GM19025 (cell line): ENCODE results near the gene ARPP19.
"Not testable (repeated sequence)": the region's sequence is repeated elsewhere in the genome, so short reads cannot be mapped to it uniquely, and the experiment has no call there.

ENCODE experiments used
- ATAC-seq: cut with Tn5 transposase; IDR thresholded peaks from one replicate; pipeline ENCODE4 v1.9.1; 2021; ENCODE audit warnings: mild to moderate bottlenecking, low read depth, moderate library complexity; ENCODE audit not compliant: unreplicated experiment

The ARPP19 gene

GRCh38 chr15:52552303-52552702, 16.5 kb downstream of the ARPP19 start:
- no peak for ATAC-seq

GRCh38 chr15:52551762-52552161, 17.1 kb downstream of the ARPP19 start:
- ATAC-seq = no peak

GRCh38 chr15:52551186-52551585, 17.6 kb downstream of the ARPP19 start:
- not testable (repeated sequence) for ATAC-seq

- ATAC-seq = no peak
These were observed 22.6 kb downstream of the ARPP19 start for GRCh38 chr15:52546031-52546751.

- ATAC-seq = no peak
These were observed 28.3 kb downstream of the ARPP19 start for GRCh38 chr15:52540374-52541012.

GRCh38 chr15:52537459-52537858, 31.4 kb downstream of the ARPP19 start:
- ATAC-seq = no peak

DNA sequence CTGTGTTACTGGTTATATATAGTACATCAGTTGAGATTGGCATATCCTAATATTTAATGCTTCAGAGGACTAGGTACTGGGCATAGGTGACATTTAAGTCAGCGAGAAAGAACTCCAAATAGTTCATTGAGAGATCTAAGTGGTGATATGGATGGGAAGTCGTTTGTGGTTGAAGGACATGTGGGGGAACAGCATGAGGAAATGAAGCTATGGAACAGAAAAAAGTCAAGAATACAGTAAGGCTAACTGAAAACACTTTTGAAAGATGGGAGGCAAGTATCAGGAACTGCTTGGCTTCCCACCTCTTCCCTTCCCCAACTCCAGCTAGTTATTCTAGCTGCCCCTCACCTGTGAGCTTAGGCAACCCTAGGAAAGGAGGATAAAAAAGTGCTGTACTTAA, 36.4 kb downstream of the ARPP19 start:
- no peak for ATAC-seq

- no peak for ATAC-seq
These were observed 38.9 kb downstream of the ARPP19 start for GRCh38 chr15:52529940-52530339.

GRCh38 chr15:52529341-52529924, 39.4 kb downstream of the ARPP19 start:
- no peak for ATAC-seq

DNA sequence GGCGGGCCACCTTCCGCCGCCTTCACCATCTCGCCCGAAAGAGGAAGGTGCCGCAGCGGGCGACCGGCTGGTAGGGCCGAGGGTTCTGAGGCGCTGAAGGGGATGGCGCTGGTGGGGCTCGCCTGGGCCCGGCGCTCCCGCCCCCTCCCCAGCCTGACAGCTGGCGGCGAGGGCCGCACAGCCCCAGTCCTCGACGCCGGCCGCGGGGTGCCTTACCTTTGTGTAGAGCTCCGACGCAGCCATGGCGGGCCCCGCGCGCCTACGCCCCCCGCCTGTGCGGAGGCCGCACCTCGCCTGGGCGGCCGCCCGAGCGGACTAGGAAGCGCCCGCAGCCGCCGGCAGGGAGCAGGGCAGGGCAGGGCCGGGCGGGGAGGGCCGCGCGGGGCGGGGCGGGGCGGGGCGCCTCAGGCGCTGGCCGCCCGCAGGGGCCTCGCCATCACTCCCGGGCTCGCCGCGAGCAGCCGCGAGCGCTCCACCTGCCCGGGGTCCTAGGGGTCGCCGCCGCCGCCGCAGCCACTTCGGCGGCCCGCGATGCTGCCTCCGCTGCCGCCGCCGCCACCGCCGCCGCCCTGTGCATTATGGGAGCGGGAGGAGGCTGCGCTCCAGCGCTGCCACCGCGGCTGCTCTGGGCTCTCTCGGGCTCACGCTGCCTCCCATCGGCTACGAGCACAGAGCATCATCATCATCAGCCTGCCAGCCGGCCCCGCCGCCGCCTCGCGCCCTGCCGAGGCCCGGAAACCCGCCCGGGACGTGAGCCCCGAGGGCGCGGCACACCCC, 40.1 kb downstream of the ARPP19 start, which contains the start of gene MYO5A:
Gene MYO5A, minus strand, starts transcription at position 317 of the 777 bp plus-strand sequence. Its CDS starts 74 bp downstream, at position 243.
- peak; percentile 83 for ATAC-seq

GRCh38 chr15:52527911-52528563, 40.8 kb downstream of the ARPP19 start:
- no peak for ATAC-seq

GRCh38 chr15:52527196-52527910, 41.5 kb downstream of the ARPP19 start:
- no peak for ATAC-seq

GRCh38 chr15:52524223-52525136, 44.4 kb downstream of the ARPP19 start:
- no peak for ATAC-seq

- ATAC-seq = no peak
These were observed 45.2 kb downstream of the ARPP19 start for GRCh38 chr15:52523647-52524046.

GRCh38 chr15:52523192-52523591, 45.6 kb downstream of the ARPP19 start:
- no peak for ATAC-seq

DNA sequence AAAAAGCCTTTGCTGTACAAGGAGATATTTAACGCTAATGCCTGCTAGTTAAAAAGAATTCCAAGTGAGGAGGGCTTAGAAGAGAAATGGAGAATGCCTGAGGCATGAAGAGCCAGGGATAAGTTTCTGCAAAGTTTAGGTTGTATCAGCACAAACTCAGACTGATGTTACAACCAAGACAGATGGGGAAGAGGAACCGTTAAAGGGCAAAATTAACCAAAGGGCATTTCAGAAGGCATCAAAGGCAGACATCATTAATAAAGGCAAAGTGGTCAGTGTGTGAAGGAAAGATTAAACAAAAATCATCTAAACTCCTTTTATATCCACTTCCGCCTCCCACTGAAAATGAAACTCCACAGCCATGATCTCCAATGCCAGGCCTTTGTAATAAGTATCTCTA, 47.1 kb downstream of the ARPP19 start:
- ATAC-seq = no peak

GRCh38 chr15:52520421-52520820, 48.4 kb downstream of the ARPP19 start:
- no peak for ATAC-seq

DNA sequence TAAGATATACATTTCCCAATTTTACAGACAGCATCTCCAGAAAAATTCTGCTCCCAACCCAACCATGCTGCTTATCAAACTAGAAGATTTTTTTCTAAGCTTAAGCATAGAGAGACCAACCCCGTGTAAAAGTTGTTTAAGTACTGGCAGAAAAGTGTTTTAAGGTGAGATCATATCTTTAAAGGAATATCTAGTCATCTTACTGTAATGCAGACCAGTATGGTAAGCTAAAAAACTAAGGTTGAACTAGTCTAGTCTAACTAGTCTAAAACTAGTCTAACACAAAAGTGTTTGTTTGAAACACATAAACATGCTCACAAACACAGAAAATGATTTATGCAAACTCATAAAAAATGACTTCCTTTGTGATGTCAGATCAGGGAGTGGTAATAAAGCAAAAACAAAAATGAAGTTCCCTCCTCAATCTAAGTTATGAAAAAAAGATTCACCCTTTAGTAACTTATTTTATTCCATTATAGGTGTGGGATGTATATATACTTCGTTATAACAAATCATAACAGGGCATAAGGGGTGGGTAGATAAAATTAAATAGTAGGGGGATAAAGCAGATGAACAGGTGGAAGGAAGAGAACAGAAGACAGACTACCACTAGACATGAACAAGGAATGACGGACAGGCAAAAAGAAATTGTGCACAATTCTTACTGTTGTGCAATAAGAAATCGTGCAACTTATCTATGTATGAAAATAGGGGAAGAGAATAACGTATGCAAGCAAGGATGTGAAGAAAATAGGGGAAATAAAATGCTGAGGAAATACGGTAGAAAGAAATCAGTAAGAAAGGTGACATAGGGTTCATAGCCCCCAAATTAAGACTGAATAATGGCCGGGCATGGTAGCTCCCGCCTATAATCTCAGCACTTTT, 50.1 kb downstream of the ARPP19 start:
- no peak for ATAC-seq
